Neural progenitor cell (in vitro differentiated cells): ENCODE measurements around the gene PSMC4. TPM values are rescaled to one million over a fixed set of nuclear protein-coding genes. Genes with fewer than 3 reads are reported as not detected.

Experiments used
- DNase-seq: peaks from one replicate; pipeline ENCODE4 v3.0.0-alpha.2; 2016; ENCODE audit warnings: low spot score
- H2AFZ ChIP-seq: fragments of 200-600 bp; sonication (generic); replicated peaks from 2 replicates; pipeline ENCODE4 v1.6.1; 2016; ENCODE audit warnings: antibody characterized with exemption
- H3F3A ChIP-seq: fragments of 200-600 bp; sonication (generic); 2 replicates; pipeline ENCODE4 v1.6.1; 2016; ENCODE audit warnings: antibody characterized with exemption, low read depth
- H3K27ac ChIP-seq: fragments of 200-600 bp; sonication (generic); 2 replicates; pipeline ENCODE4 v1.5.1; 2016; ENCODE audit warnings: mild to moderate bottlenecking
- H3K27me3 ChIP-seq: fragments of 200-600 bp; sonication (generic); 2 replicates; pipeline ENCODE4 v1.6.1; 2016; ENCODE audit warnings: mild to moderate bottlenecking, moderate library complexity
- H3K36me3 ChIP-seq: fragments of 200-600 bp; sonication (generic); 2 replicates; pipeline ENCODE4 v1.5.1; 2016
- H3K4me1 ChIP-seq: fragments of 200-600 bp; sonication (generic); 2 replicates; pipeline ENCODE4 v1.6.1; 2016; ENCODE audit warnings: mixed run types
- H3K4me2 ChIP-seq: fragments of 200-600 bp; sonication (generic); 2 replicates; pipeline ENCODE4 v1.6.1; 2016
- H3K4me3 ChIP-seq: fragments of 200-600 bp; sonication (generic); 2 replicates; pipeline ENCODE4 v1.5.1; 2016
- H3K79me2 ChIP-seq: fragments of 200-600 bp; sonication (generic); 2 replicates; pipeline ENCODE4 v1.6.1; 2016; ENCODE audit warnings: low read depth
- H3K9ac ChIP-seq: fragments of 200-600 bp; sonication (generic); 2 replicates; pipeline ENCODE4 v1.6.1; 2016
- H3K9me3 ChIP-seq: fragments of 200-600 bp; sonication (generic); 2 replicates; pipeline ENCODE4 v1.5.1; 2016; ENCODE audit warnings: low read depth
- H4K20me1 ChIP-seq: fragments of 200-600 bp; sonication (generic); 2 replicates; pipeline ENCODE4 v1.6.1; 2016; ENCODE audit warnings: low read depth
- H3K27ac Mint-ChIP-seq: 3 replicates; pipeline ENCODE4 v1.8.0; 2021; ENCODE audit warnings: mixed read lengths
- H3K27me3 Mint-ChIP-seq: 2 replicates; pipeline ENCODE4 v1.8.0; 2022; ENCODE audit warnings: low read depth, mild to moderate bottlenecking, inconsistent platforms, moderate library complexity, mixed read lengths; ENCODE audit not compliant: insufficient read depth
- H3K36me3 Mint-ChIP-seq: 3 replicates; pipeline ENCODE4 v1.8.0; 2021; ENCODE audit warnings: mixed read lengths
- H3K4me1 Mint-ChIP-seq: 3 replicates; pipeline ENCODE4 v1.8.0; 2021; ENCODE audit warnings: mixed read lengths
- H3K4me3 Mint-ChIP-seq: 3 replicates; pipeline ENCODE4 v1.8.0; 2021; ENCODE audit warnings: mild to moderate bottlenecking, moderate library complexity, mixed read lengths
- H3K9me3 Mint-ChIP-seq: 3 replicates; pipeline ENCODE4 v1.8.0; 2020; ENCODE audit warnings: mixed read lengths
- CTCF ChIP-seq: fragments of 200-600 bp; sonication (generic); IDR thresholded peaks from 2 replicates; pipeline ENCODE4 v1.5.1; 2017; ENCODE audit warnings: antibody characterized with exemption, mild to moderate bottlenecking
- EZH2 ChIP-seq: fragments of 200-600 bp; sonication (generic); IDR thresholded peaks from 2 replicates; pipeline ENCODE4 v1.6.1; 2017; ENCODE audit warnings: antibody characterized with exemption, mild to moderate bottlenecking, moderate library complexity
- EZH2phosphoT487 ChIP-seq: fragments of 200-600 bp; sonication (generic); IDR thresholded peaks from 2 replicates; pipeline ENCODE4 v1.6.1; 2017; ENCODE audit warnings: antibody characterized with exemption
- total RNA-seq: library from RNA; depleted of rRNA; stranded (reverse); fragments of >200 nt; gene quantifications from 2 replicates; pipeline ENCODE4 v1.2.3, GENCODE V29; 2015; ENCODE audit warnings: low replicate concordance

PSMC4 gene
- total RNA-seq, 1 donor from 2014 or later: 68.7 TPM

GRCh38 chr19:39936622-39937021 is 34.3 kb upstream of the PSMC4 start:
- H3K27ac Mint-ChIP-seq: no peak overlapping the region
- no peak overlapping the region for H2AFZ ChIP-seq
- H3K79me2 ChIP-seq: no peaks in the 10 kb centered on the region
- peaks cover 6% of the 10 kb centered on the region for H3K27me3 Mint-ChIP-seq
- no peaks in the 10 kb centered on the region for H3K36me3 ChIP-seq
- H3K4me3 ChIP-seq: no peak overlapping the region
- no peak overlapping the region for H3K4me3 Mint-ChIP-seq
- H3K9me3 ChIP-seq: no peaks in the 10 kb centered on the region
- H3K27ac ChIP-seq: no peak overlapping the region
- peaks cover 15% of the 10 kb centered on the region for H3K9me3 Mint-ChIP-seq
- H3K27me3 ChIP-seq: no peaks in the 10 kb centered on the region
- no peak overlapping the region for H3K4me2 ChIP-seq
- TF ChIP-seq CTCF (no peak), EZH2phosphoT487 (no peak), EZH2 (no peak)
- no peak for DNase-seq
- H4K20me1 ChIP-seq: no peaks in the 10 kb centered on the region
- H3F3A ChIP-seq: peaks cover 5% of the 10 kb centered on the region
- H3K4me1 ChIP-seq: peaks cover 7% of the 10 kb centered on the region
- H3K36me3 Mint-ChIP-seq: no peaks in the 10 kb centered on the region
- no peak overlapping the region for H3K9ac ChIP-seq
- H3K4me1 Mint-ChIP-seq: peaks cover 5% of the 10 kb centered on the region

DNA sequence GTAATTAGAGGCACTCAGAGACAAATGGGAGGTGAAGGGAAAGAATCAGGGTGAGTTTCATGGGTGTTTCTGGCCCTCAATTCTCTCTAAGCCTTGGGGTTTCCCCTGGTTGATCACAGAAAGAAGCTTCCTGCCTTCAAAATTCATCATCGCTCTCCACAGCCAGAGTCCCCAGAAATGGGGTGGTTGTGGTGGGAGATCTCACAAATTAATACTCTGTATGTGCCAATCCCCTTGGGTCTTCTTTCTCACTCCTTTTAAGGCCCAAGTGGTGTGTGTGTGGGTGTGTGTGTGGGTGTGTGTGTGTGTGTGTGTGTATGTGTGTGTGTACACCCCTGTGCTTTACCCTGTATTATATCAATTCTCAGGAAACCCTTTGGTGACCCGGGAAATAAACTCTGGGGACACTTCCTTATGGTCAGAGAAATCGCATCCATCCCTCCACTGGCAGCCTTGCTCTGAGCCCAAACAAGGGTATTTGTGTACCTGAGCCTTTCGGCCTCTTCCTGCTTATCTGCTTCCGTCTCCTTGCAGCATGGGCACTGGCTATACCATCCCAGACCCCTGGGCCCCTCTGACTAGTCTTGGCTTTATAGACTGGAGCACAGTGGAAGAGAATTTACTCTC is 33.8 kb upstream of the PSMC4 start:
- no peak overlapping the region for H3K27ac Mint-ChIP-seq
- no peaks in the 10 kb centered on the region for H3K9me3 ChIP-seq

DNA sequence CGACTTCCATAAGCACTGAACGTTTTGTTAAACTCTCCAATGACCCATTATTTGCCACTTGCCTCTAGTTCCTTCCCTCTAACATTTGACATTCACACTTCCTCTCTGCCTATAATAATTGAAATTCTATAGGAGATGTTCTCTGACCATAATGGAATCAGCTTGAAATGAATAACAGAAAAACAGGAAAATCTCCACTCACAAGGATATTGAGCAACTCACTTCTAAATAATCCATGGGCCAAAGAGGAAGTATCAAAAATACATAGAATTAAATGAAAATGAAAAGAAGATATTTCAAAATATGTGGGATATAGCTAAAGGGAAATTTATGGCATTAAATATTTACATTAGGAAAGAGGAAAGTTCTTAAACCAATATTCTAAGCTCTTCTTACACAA is 33.2 kb upstream of the PSMC4 start:
- no peaks in the 10 kb centered on the region for H3K9me3 ChIP-seq
- no peaks in the 10 kb centered on the region for H3K36me3 ChIP-seq
- DNase-seq: no peak
- H3K9ac ChIP-seq: no peak overlapping the region
- peaks cover 18% of the 10 kb centered on the region for H3K4me1 ChIP-seq
- H3K4me2 ChIP-seq: no peak overlapping the region
- H3K79me2 ChIP-seq: no peaks in the 10 kb centered on the region
- H3K27me3 Mint-ChIP-seq: peaks cover 8% of the 10 kb centered on the region
- no peak overlapping the region for H2AFZ ChIP-seq
- H4K20me1 ChIP-seq: no peaks in the 10 kb centered on the region
- no peaks in the 10 kb centered on the region for H3K36me3 Mint-ChIP-seq
- H3F3A ChIP-seq: peaks cover 12% of the 10 kb centered on the region
- no peak overlapping the region for H3K4me3 Mint-ChIP-seq
- H3K27ac Mint-ChIP-seq: no peak overlapping the region
- H3K4me1 Mint-ChIP-seq: peaks cover 16% of the 10 kb centered on the region
- H3K9me3 Mint-ChIP-seq: peaks cover 15% of the 10 kb centered on the region
- TF ChIP-seq EZH2phosphoT487: no peak
- TF ChIP-seq CTCF: no peak
- TF ChIP-seq EZH2: no peak
- H3K27ac ChIP-seq: no peak overlapping the region
- H3K4me3 ChIP-seq: no peak overlapping the region
- H3K27me3 ChIP-seq: no peaks in the 10 kb centered on the region

More for the DNA sequence above, 33.8 kb upstream of the PSMC4 start:
- H3K27me3 Mint-ChIP-seq: peaks cover 8% of the 10 kb centered on the region
- Histone ChIP-seq H3K9ac (no peak overlapping the region), H4K20me1 (no peaks in the 10 kb centered on the region), H3K4me3 (no peak overlapping the region), H3K4me2 (no peak overlapping the region), H3K27me3 (no peaks in the 10 kb centered on the region), H2AFZ (no peak overlapping the region), H3K36me3 (no peaks in the 10 kb centered on the region), H3K79me2 (no peaks in the 10 kb centered on the region), H3F3A (peaks cover 11% of the 10 kb centered on the region), H3K4me1 (peaks cover 13% of the 10 kb centered on the region), H3K27ac (no peak overlapping the region)
- H3K4me1 Mint-ChIP-seq: peaks cover 10% of the 10 kb centered on the region
- H3K36me3 Mint-ChIP-seq: no peaks in the 10 kb centered on the region
- peaks cover 15% of the 10 kb centered on the region for H3K9me3 Mint-ChIP-seq
- DNase-seq: no peak
- no peak overlapping the region for H3K4me3 Mint-ChIP-seq
- no peak for TF ChIP-seq EZH2phosphoT487
- TF ChIP-seq EZH2: no peak

GRCh38 chr19:39939556-39939955 is 31.4 kb upstream of the PSMC4 start:
- Histone ChIP-seq H4K20me1 (no peaks in the 10 kb centered on the region), H3K4me3 (no peak overlapping the region), H3F3A (peaks cover 12% of the 10 kb centered on the region), H3K27me3 (no peaks in the 10 kb centered on the region), H3K4me1 (peaks cover 21% of the 10 kb centered on the region), H3K9ac (no peak overlapping the region), H3K36me3 (no peaks in the 10 kb centered on the region), H3K27ac (no peak overlapping the region), H3K79me2 (no peaks in the 10 kb centered on the region), H2AFZ (no peak overlapping the region), H3K9me3 (no peaks in the 10 kb centered on the region), H3K4me2 (no peak overlapping the region)
- DNase-seq: no peak
- H3K4me3 Mint-ChIP-seq: no peak overlapping the region
- no peaks in the 10 kb centered on the region for H3K36me3 Mint-ChIP-seq
- H3K4me1 Mint-ChIP-seq: peaks cover 19% of the 10 kb centered on the region
- peaks cover 5% of the 10 kb centered on the region for H3K27me3 Mint-ChIP-seq
- no peak for TF ChIP-seq CTCF
- TF ChIP-seq EZH2: no peak
- no peak for TF ChIP-seq EZH2phosphoT487
- H3K27ac Mint-ChIP-seq: no peak overlapping the region
- H3K9me3 Mint-ChIP-seq: peaks cover 15% of the 10 kb centered on the region
